T1000 (cell line): ENCODE data around the gene FAM193A.
A peak's percentile ranks its signal among the peaks of the same experiment; 100 is the strongest.
"Not testable (repeated sequence)": the region's sequence is repeated elsewhere in the genome, so short reads cannot be mapped to it uniquely, and the experiment has no call there.

ENCODE experiments used
- DNase-seq: peaks from one replicate; lab custom pipeline; 2025; ENCODE audit warnings: mixed read lengths; lab: John Stamatoyannopoulos, UW

Gene FAM193A

DNA sequence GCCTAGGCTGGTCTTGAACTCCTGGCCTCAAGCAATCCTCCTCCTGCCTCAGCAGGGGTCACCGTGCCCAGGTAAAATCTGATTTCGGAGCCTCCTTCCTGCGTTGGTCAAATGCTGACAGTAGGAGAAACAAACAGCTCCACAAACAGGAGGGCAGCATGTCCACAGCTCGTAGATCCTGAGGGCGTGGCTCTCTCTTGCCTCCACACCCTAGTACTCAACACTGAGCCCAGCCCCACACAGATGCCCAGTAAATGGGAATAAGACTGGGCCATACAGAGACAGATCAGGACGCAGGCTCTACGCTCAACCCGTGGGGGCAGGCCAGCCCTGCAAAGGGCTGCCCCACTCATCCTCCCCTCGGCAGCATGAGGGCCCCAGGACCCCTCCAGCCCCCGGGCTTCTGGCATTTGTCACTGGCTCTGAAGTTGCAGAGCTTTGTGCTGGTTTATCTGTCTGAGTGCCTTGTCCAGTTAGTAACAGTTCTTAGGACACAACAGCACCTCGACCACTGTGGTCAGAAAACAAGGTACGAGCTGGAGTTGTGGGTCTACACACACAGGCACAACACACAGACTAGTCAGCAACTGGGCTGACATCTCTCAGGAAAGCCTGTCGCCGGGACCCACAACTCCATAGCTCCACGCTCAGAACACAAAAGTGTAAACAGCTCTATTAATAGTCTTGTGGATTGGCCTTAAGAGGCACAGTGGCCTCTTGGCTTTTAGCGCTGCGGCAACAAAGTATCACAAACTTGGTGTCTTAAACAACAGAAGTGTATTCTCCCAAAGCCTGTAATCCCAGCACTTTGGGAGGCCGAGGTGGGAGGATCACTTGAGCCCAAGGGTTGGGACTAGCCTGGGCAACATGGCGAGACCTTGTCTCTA, 214.5 kb downstream of the FAM193A start:
- DNase-seq, result no peak

GRCh38 chr4:2753436-2753835, 217.0 kb downstream of the FAM193A start:
- no peak for DNase-seq

- DNase-seq, result no peak
These were observed 218.7 kb downstream of the FAM193A start for GRCh38 chr4:2754848-2755819.

- peak; percentile 83 for DNase-seq
These were observed 219.6 kb downstream of the FAM193A start, which contains the start of gene TNIP2 for GRCh38 chr4:2755821-2756690. Gene TNIP2 (minus strand): TSS chr4:2756336. CDS start chr4:2756289, 47 bp downstream.

- DNase-seq, result no peak
These were observed 220.4 kb downstream of the FAM193A start for GRCh38 chr4:2756691-2757350.

DNA sequence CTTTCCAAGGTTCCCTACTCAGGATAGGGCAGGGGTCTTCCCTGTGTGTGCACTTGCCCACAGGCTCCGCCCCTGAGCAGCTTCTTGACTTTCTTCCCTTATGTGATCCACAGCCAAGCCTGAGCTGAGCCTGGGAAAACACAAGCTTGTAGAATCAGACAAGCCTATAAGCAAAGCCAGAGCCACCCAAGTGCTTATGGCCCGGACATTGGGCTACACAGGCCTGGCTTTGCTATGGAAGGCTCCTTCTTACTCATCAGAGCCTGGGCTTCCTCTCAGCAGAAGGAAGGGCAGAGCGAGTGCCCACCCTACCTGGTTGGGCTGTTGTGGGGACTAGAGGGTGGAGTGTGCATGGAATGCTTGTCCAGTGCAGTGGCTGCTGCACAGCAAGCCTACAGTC, 221.0 kb downstream of the FAM193A start:
- DNase-seq, result no peak

- DNase-seq, result no peak
These were observed 224.8 kb downstream of the FAM193A start for GRCh38 chr4:2761035-2761923.

DNA sequence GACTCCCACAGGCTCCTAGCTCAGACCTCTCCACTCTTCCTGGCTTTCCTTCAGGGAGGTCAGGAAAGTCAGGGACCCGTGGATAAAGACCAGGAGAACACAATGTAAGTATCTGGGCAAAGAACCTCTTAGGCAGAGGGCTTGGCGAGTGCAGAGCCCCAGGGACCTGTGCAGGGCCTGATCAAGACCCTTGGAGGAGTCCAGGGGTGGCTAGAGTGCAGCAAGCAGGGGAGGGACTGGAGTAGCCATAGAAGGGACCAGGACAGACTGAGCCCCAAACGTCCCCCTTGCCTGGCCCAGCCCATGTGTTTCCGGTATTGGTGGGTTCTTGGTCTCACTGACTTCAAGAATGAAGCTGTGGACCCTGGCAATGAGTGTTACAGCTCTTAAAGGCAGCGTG, 225.6 kb downstream of the FAM193A start:
- DNase-seq, result no peak

DNA sequence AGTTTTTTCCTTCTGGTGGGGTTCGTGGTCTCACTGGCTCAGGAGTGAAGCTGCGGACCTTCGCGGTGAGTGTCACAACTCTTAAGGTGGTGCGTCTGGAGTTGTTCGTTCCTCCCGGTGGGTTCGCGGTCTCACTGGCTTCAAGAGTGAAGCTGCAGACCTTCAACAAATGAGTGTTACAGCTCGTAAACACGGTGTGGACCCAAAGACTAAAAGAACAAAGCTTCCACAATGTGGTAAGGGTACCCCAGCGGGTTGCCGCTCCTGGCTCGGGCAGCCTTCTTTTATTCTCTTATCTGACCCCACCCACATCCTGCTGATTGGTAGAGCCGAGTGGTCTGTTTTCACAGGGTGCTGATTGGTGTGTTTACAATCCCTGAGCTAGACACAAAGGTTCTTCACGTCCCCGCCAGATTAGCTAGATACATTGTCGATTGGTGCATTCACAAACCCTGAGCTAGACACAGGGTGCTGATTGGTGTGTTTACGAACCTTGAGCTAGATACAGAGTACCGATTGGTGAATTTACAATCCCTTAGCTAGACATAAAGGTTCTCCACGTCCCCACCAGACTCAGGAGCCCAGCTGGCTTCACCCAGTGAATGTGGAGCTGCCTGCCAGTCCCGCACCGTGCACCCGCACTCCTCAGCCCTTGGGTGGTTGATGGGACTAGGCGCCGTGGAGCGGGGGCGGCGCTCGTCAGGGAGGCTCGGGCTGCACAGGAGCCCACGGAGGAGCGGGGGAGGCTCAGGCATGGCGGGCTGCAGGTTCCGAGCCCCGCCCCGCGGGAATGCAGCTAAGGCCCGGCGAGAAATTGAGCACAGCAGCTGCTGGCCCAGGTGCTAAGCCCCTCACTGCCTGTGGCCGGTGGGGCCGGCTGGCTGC, 226.3 kb downstream of the FAM193A start:
- not testable (repeated sequence) for DNase-seq

DNA sequence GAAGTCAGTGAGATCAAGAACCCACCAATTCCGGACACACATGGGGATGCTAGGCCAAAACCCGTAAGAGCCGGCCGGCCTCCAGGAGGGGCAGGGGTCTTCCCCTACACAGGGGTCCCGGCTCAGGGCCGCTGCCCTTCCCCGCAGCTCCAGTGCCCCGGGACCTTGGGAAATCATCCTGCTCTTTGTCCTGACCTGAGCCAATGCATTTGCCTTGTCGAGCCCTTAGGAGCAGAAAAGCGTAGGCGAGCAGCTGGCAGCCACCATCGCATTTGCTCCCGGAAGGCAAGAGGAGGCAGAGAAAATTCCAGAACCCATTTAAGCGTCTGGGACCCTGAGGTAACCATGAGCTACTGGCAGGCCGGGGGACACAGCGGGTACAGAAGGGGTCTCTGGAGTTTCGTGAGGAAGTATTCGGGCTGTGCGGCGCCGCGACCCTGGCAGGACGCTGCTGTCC, 227.1 kb downstream of the FAM193A start:
- DNase-seq, result no peak

- DNase-seq, result no peak
These were observed 229.5 kb downstream of the FAM193A start for GRCh38 chr4:2765832-2766526.

DNA sequence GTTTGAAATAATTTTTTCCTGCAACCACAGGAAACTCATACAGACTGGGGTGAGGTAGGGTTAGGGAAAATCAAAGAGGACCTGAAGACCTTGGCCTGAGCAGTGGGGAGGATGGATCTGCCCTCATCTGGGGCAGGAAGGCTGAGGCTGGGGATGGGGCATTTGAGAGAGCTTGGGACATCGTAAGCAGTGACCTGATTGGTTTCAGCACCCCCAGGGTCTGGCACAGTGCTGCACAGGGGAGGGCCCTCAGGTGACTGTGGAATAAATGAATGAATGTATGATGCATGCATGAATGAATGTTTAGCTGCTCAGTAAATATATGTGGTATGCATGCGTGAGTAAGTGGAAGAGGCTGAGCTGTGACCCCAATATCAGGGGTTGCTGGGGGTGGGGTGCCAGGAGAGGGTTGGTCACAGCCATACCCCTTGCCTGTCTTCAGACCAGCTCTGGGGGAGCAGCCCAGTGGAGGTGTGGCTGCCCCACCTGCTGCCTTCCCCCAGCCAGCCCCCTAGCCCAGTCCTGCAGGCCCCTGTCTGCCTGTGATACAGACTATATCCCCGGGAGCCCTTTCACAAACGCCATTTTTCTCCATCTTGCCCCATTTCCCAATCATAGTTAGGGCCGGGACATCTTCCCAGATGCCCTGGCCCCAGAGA, 230.7 kb downstream of the FAM193A start:
- DNase-seq, result no peak

- DNase-seq, result no peak
These were observed 231.2 kb downstream of the FAM193A start for GRCh38 chr4:2767705-2768074.

- DNase-seq, result no peak
These were observed 231.7 kb downstream of the FAM193A start for GRCh38 chr4:2768124-2768523.

DNA sequence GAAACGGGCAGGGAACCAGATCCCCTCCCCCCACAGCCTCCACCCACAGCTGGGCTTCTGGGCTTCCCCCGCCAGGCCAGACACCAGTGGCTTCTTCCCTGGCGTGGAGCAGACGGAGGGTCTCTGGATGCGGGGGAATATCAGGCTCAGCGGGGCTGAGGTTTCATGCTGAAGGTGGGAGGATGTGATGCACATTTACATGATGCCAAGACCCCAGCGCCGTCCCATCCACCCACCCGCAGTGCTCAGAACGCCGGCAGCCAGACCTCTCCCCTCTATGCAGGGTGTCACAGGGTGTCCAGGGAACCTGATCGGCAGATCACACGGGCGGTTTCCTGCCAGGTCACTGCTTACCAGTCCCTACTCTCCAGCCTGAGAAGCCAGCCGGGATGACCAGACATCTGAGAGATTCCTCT, 232.5 kb downstream of the FAM193A start:
- no peak for DNase-seq

- no peak for DNase-seq
These were observed 234.8 kb downstream of the FAM193A start for GRCh38 chr4:2771264-2771663.

- not testable (repeated sequence) for DNase-seq
These were observed 244.2 kb downstream of the FAM193A start for GRCh38 chr4:2780643-2781042.

DNA sequence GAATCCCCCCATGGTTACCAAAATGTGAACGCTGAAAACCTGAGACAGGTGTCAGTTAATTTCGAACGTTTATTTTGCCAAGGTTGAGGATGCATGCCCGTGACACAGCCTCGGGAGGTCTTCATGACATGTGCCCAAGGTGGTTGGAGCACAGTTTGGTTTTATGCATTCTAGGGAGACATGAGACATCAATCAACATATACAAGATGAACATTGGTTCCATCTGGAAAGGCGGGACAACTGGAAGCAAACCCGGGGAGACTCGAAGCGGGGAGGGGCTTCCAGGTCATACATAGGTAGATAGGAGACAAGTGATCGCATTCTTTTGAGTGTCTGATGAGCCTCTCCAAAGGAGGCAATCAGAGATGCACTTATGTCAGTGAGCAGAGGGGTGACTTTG, 245.5 kb downstream of the FAM193A start:
- DNase-seq, result no peak
